Stimulated activated naive CD8-positive, alpha-beta T cell treated with anti-CD3 and anti-CD28 coated beads, Interleukin-15, amount 100 ng/mL, for 72 hours (primary cell): ENCODE results near the gene B9D2.
"Not testable (repeated sequence)": the region's sequence is repeated elsewhere in the genome, so short reads cannot be mapped to it uniquely, and the experiment has no call there.

ENCODE experiments used
- ATAC-seq: fragments of 150-1000 bp; cut with Tn5 transposase; 2 replicates; pipeline ENCODE4 v1.10.0; 2021; ENCODE audit warnings: mild to moderate bottlenecking, moderate library complexity
- DNase-seq, 2 donors: peaks; one replicate each; pipeline ENCODE4 v3.0.0; 2021 to 2022
- H3K27ac Mint-ChIP-seq, 2 donors: one replicate each; pipeline ENCODE4 v1.8.0; 2022; ENCODE audit warnings: mild to moderate bottlenecking in 2 of 2, mixed read lengths in 2 of 2, moderate library complexity in 2 of 2
- H3K27me3 Mint-ChIP-seq: one replicate; pipeline ENCODE4 v1.8.0; 2022; ENCODE audit warnings: mixed read lengths
- H3K4me1 Mint-ChIP-seq: one replicate; pipeline ENCODE4 v1.8.0; 2022; ENCODE audit warnings: mild to moderate bottlenecking, mixed read lengths
- H3K4me3 Mint-ChIP-seq, 2 donors: one replicate each; pipeline ENCODE4 v1.8.0; 2022; ENCODE audit warnings: mild to moderate bottlenecking in 2 of 2, mixed read lengths in 2 of 2, moderate library complexity in 1 of 2
- H3K9me3 Mint-ChIP-seq, 2 donors: one replicate each; pipeline ENCODE4 v1.8.0; 2022; ENCODE audit warnings: mixed read lengths in 2 of 2

B9D2 gene

GRCh38 chr19:41363753-41364523, at the start of gene B9D2:
Gene B9D2 (minus strand): TSS chr19:41364149. CDS start chr19:41363519, 630 bp downstream.
- DNase-seq = peak; percentile 97 to 98
- peak within 1 kb of the TSS; percentile 93 to 97 for H3K4me3 Mint-ChIP-seq
- H3K27me3 Mint-ChIP-seq = no peaks in the 10 kb centered on the region
- peak; percentile 98 for ATAC-seq
- H3K4me1 Mint-ChIP-seq = peaks cover 47% of the 10 kb centered on the region
- no peaks in the 10 kb centered on the region for H3K9me3 Mint-ChIP-seq
- peak within 1 kb of the TSS; percentile 99 for H3K27ac Mint-ChIP-seq

- DNase-seq (no peak), ATAC-seq (no peak)
- Mint-ChIP-seq H3K27me3 (no peaks in the 10 kb centered on the region), H3K27ac (no peak overlapping the region), H3K4me1 (peaks cover 5% of the 10 kb centered on the region), H3K9me3 (no peaks in the 10 kb centered on the region), H3K4me3 (no peak overlapping the region)
Observed at GRCh38 chr19:41412953-41413352, 49.0 kb upstream of the B9D2 start.

- peak overlapping the region in 1 of 2 donors; percentile 59 for H3K27ac Mint-ChIP-seq
- DNase-seq (no peak), ATAC-seq (no peak)
- H3K4me1 Mint-ChIP-seq = peaks cover 5% of the 10 kb centered on the region
- H3K27me3 Mint-ChIP-seq = no peaks in the 10 kb centered on the region
- no peak overlapping the region for H3K4me3 Mint-ChIP-seq
- no peaks in the 10 kb centered on the region for H3K9me3 Mint-ChIP-seq
Observed at GRCh38 chr19:41411968-41412265, 48.0 kb upstream of the B9D2 start.

- Mint-ChIP-seq H3K4me1 (peaks cover 5% of the 10 kb centered on the region), H3K4me3 (no peak overlapping the region), H3K27ac (no peak overlapping the region), H3K9me3 (no peaks in the 10 kb centered on the region), H3K27me3 (no peaks in the 10 kb centered on the region)
- ATAC-seq = no peak
- no peak for DNase-seq
Observed at GRCh38 chr19:41411100-41411967, 47.4 kb upstream of the B9D2 start.

GRCh38 chr19:41410336-41411054, 46.5 kb upstream of the B9D2 start:
- Mint-ChIP-seq H3K4me3 (no peak overlapping the region), H3K27ac (peak overlapping the region in 1 of 2 donors; percentile 21), H3K27me3 (no peaks in the 10 kb centered on the region), H3K4me1 (peaks cover 5% of the 10 kb centered on the region), H3K9me3 (no peaks in the 10 kb centered on the region)
- DNase-seq (no peak), ATAC-seq (no peak)

- Mint-ChIP-seq H3K27ac (no peak overlapping the region), H3K27me3 (no peaks in the 10 kb centered on the region), H3K4me3 (no peak overlapping the region), H3K9me3 (no peaks in the 10 kb centered on the region), H3K4me1 (peaks cover 5% of the 10 kb centered on the region)
- DNase-seq (no peak), ATAC-seq (no peak)
Observed at GRCh38 chr19:41409288-41409687, 45.3 kb upstream of the B9D2 start.

GRCh38 chr19:41408846-41409245, 44.9 kb upstream of the B9D2 start:
- not testable (repeated sequence) for H3K4me3 Mint-ChIP-seq, DNase-seq, H3K27me3 Mint-ChIP-seq, H3K9me3 Mint-ChIP-seq, ATAC-seq, H3K4me1 Mint-ChIP-seq, H3K27ac Mint-ChIP-seq

- Mint-ChIP-seq H3K9me3 (no peaks in the 10 kb centered on the region), H3K4me3 (no peak overlapping the region), H3K27ac (no peak overlapping the region), H3K27me3 (no peaks in the 10 kb centered on the region), H3K4me1 (peaks cover 12% of the 10 kb centered on the region)
- DNase-seq (no peak), ATAC-seq (no peak)
Observed at GRCh38 chr19:41408256-41408655, 44.3 kb upstream of the B9D2 start.

- Mint-ChIP-seq H3K27me3 (no peaks in the 10 kb centered on the region), H3K4me3 (no peak overlapping the region), H3K27ac (no peak overlapping the region), H3K4me1 (peaks cover 17% of the 10 kb centered on the region), H3K9me3 (no peaks in the 10 kb centered on the region)
- ATAC-seq (no peak), DNase-seq (no peak)
Observed at GRCh38 chr19:41407271-41407670, 43.3 kb upstream of the B9D2 start.

- Mint-ChIP-seq H3K27me3 (no peaks in the 10 kb centered on the region), H3K27ac (no peak overlapping the region), H3K4me3 (no peak overlapping the region), H3K9me3 (no peaks in the 10 kb centered on the region), H3K4me1 (peaks cover 21% of the 10 kb centered on the region)
- DNase-seq = no peak
- ATAC-seq = no peak
Observed at GRCh38 chr19:41405776-41406175, 41.8 kb upstream of the B9D2 start.

GRCh38 chr19:41403181-41403970, 39.4 kb upstream of the B9D2 start:
- Mint-ChIP-seq H3K27ac (no peak overlapping the region), H3K9me3 (no peaks in the 10 kb centered on the region), H3K4me3 (no peak overlapping the region), H3K27me3 (no peaks in the 10 kb centered on the region), H3K4me1 (peaks cover 33% of the 10 kb centered on the region)
- DNase-seq (no peak), ATAC-seq (no peak)

- no peak for ATAC-seq
- Mint-ChIP-seq H3K4me3 (no peak overlapping the region), H3K9me3 (no peaks in the 10 kb centered on the region), H3K27ac (peak overlapping the region in 1 of 2 donors; percentile 12), H3K4me1 (peaks cover 38% of the 10 kb centered on the region), H3K27me3 (no peaks in the 10 kb centered on the region)
- DNase-seq = no peak
Observed at GRCh38 chr19:41402010-41402409, 38.1 kb upstream of the B9D2 start.

GRCh38 chr19:41401483-41401882, 37.5 kb upstream of the B9D2 start:
- peaks cover 39% of the 10 kb centered on the region for H3K4me1 Mint-ChIP-seq

GRCh38 chr19:41399525-41399924, 35.6 kb upstream of the B9D2 start:
- H3K27me3 Mint-ChIP-seq = no peaks in the 10 kb centered on the region
- H3K27ac Mint-ChIP-seq = peak overlapping the region in 1 of 2 donors; percentile 44
- DNase-seq = no peak
- peaks cover 55% of the 10 kb centered on the region for H3K4me1 Mint-ChIP-seq
- no peaks in the 10 kb centered on the region for H3K9me3 Mint-ChIP-seq
- H3K4me3 Mint-ChIP-seq = peak overlapping the region; percentile 44
- ATAC-seq = no peak

More at GRCh38 chr19:41401483-41401882, 37.5 kb upstream of the B9D2 start:
- no peak overlapping the region for H3K27ac Mint-ChIP-seq
- H3K27me3 Mint-ChIP-seq = no peaks in the 10 kb centered on the region
- H3K9me3 Mint-ChIP-seq = no peaks in the 10 kb centered on the region
- no peak for ATAC-seq
- no peak overlapping the region for H3K4me3 Mint-ChIP-seq
- DNase-seq = no peak

- no peak for DNase-seq
- H3K27me3 Mint-ChIP-seq = no peaks in the 10 kb centered on the region
- peak overlapping the region; percentile 98 to 100 for H3K4me3 Mint-ChIP-seq
- H3K4me1 Mint-ChIP-seq = peaks cover 55% of the 10 kb centered on the region
- no peak for ATAC-seq
- no peaks in the 10 kb centered on the region for H3K9me3 Mint-ChIP-seq
- peak overlapping the region in 1 of 2 donors; percentile 14 for H3K27ac Mint-ChIP-seq
Observed at GRCh38 chr19:41399091-41399490, 35.1 kb upstream of the B9D2 start.
